Amniotic stem cell (primary cell): ENCODE data around the gene USP4.

Experiments
- DNase-seq: peaks from one replicate; lab custom pipeline; 2025; lab: John Stamatoyannopoulos, UW

The USP4 gene

DNA sequence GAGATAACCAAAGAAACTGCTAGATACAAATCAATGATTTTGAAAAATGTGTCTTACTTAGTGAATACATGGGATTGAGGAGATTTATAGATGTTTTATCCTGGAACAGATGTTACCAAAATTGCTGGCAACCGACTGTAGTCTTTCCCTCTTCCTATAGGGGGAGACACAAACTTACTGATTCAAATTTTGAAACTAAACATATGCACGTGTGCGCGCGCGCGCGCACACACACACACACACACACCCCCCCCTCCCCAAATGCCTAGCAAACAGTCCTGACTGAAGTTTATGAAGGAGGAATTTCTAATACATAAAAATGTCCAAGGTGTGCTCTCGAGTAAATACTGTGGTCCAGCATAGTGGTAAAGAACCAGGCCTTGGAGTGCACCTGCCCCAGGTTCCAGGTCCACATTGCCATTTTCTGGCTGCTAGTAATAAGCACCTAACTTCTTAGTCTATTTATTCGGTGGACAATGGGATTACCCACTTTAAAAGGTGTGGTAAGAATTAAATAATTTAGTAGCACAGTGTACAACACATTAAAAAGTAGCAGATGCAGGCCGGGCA is 44.3 kb downstream of the USP4 start:
- no peak for DNase-seq

DNA sequence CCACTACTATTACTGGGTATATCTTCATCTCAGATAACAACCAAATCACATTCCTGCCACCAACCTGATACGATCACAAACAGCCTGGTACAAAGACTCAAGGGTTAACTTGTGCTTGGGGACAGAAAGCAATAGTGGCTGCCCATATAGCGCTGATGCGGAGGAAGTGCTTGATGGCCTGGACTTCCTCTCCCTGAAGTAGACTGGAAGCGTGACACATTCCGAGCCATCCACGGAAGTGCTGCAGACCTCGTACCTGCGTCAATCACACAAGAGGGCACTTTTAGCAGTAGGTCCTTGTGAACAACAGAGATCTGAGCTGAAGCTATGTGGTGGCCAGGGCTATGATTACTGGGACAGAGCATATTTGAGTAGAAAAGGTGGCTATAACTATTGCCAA is 45.5 kb downstream of the USP4 start:
- no peak for DNase-seq

DNA sequence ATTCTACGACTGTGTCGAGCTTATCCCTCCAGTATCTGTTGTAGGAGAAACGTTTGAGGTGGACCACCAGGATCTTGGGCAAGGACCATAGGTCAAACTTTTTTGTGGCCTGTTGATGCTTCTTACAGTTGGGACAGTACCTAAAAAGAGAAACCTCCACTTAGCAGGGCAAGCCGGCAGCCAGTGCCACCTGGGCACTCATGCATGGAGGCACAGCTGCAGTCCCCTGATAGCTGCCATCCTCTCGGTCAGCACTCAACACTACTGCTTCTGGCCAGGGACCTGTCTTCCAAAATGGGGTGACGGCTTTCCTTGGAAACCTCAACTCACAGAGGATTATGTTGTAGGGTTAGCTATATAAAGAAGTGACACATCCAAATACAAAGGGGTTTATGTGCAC is 55.9 kb downstream of the USP4 start:
- DNase-seq, result no peak

DNA sequence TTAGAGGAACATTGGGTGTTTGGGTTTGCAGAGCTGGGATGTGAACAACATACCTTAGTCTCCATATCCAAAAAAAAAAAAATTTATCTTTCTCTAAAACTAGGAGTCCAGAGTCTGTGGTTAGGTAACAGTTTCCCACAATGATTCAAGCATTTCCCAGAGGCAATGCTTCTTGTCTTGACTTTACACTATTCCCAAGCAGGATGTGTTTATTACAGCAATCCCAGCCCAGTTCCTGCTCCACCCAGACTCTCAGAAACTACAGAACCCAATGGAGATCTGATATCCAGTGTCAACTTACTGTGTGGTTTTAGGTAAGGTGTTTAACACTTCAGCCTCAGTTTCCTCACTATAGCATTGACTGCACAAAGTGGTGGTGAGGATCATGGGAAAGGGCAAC is 60.5 kb downstream of the USP4 start:
- DNase-seq, result no peak

DNA sequence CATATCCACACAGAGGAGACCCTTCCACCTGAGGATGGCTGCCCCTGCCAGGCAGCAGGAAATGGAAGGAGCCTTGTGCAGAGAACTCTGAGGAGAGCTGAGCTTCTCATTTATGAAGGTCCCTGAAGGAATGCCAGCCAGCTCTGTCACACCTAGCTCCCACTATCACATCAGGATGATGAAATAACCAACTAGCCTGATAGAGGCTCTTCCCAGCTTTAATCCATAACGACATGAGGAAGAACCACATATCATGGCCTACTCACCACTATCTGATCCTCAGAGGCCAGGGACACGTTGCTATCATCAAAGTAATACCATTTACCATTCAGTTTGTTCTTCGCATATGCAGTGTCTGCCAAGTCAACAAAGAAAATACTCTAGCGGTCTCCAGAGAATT is 61.3 kb downstream of the USP4 start:
- DNase-seq, result no peak

DNA sequence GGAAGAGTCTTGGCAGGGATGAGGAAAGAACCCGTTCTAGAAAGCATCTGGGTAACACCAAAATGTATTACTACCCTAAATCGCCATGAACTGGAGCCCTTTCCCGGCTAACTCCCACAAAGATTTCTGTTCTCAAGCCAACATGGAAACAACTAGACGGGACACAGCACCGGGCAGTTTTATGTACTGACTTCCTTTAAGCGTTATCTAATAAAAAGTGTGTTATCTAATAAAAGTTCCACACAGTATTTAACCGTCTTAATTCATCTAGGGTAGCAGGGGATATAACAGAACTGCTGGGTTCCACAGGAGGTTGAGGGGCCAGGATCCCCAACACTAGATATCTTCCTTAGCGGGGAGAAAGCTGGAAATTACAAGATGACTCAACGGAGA is 62.5 kb downstream of the USP4 start:
- no peak for DNase-seq

DNA sequence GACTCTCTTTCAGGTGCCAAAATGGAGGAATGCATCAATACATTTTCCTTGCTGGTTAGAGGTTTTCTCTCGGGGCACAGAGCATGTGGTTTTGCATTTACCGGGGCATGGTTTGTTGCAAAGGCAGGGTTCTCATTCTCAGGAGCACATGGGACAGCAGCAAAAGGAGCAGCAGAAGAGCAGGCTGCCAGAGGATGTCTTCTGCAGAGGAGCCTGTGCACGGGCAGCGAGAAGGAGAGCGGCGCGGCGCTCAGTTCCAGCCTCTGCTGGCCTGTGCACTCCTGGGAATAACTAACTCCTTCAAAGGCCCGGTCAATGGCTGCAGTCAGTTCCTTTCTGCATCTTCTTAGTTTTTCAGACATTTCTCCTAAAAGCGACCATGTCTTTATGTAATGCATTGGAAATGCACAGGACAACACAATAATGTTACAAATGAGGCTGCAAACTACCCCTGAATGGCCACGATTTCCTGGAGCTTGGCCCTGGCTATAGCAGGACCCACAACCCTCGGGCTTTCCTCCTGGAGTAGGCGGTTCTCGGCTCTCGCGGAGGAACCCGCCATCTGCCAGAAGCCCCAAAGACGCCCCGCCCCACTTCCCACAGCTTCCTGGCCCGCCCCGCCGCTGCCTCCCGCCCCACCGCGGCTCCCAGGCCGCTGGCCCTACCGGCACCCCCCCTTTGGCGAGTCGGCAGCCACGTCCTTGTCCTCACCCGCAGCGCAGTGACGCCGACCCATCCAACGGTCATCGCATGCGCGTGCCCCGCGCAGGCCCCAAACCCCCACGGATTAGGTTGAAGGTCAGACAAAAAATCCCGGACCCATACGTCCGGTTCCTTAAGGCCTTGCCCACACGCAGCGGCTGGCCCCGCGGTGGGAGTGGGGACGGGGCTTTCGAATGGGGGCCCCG is 63.1 kb downstream of the USP4 start, which contains the start of gene C3orf62:
Gene C3orf62, minus strand, starts transcription at position 758 of the 908 bp plus-strand sequence. Its CDS starts 360 bp downstream, at position 398.
- DNase-seq, result peak; percentile 60

DNA sequence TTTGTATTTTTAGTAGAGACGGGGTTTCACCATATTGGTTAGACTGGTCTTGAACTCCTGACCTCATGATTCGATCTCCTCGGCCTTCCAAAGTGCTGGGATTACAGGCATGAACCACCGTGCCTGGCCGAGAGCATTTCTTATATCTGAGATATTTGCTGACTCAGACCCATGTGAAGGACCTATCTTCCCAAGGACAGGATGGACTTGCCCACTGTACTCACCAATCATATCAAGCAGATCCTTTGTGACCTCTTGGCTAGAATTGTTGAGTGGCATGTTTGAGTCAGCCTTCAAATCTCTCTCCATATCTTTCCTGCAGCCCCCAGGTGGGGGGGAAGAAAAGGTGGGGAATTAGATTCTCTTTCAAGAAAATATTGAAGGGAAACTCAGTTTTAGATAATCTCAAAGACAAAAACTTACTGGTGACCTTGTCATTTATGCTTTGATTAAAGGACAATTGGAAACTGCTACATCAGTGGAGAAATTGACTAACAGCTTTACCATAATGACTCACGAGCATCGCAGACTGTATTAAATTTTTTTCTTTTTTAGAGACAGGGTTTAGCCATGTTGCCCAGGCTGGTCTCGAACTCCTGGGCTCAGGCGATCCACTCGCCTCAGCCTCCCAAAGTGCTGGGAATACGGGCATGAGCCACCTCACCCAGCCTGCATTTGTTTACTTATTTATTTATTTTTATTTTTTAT is 65.9 kb downstream of the USP4 start:
- no peak for DNase-seq

DNA sequence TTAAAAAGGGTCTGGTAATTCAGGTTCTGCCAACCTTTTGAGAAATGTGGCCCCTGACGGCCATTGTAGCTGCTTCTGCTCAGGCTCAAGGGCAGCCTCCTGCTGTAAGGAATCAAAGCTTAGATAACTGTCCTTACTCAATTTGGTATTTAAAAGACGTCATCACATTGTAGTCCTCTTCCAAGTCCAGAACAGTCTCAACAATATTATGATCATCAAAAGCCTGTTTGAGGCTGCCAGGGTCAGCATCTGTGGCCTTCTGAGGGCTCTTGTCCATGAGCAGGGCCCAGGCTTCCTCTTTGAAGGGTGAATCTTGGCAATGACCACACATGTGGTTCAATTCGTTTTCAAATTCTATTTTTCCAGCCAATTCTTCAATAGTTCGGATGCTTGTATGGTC is 68.8 kb downstream of the USP4 start:
- DNase-seq, result no peak

DNA sequence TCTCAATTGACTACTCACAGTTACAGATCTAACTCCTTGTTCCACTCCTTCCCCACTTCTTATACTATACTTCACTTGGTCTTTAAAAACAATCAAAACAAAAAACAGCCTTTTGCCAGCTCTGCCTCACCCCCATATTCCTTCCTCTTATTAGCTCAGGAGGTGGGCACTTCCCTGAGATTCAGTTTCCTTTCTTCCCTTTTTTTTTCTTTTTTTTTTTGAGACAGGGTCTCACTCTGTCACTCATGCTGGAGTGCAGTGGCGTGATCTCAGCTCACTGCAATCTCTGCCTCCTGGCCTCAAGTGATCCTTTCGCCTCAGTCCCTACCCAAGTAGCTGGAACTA is 69.7 kb downstream of the USP4 start:
- DNase-seq, result no peak

DNA sequence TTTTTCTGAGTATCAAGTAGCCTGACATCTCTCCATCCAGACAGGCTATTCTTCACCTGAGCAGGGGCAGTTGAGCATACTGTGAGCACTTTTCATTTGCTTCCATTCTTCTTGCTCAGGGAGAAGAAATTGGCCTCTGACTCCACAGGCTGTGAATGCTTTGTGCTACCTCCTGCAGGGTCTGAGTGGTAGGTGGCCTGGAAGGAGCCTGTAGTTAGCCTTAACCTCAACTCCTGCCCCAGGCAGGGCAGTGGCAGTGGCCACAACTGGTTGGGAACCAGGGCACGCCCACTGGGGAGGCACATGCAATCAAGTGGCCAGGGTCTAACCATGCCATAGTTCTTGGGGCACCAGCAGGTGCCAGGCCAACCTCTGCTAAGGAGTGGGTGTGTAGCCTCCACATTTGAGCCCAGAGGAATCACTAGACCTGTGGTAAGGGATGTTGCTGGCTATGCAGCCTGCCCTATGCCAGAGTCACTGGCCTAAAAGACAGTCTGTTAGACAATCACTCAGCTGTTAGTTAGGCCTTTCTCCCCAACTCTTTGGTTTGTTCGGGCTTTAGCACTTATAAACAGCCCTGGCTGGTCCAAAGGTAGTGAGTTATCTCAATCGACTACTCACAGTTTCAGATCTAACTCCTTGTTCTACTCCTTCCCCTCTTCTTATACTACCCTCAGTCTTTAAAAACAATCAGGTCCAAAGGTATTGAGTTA is 70.3 kb downstream of the USP4 start:
- no peak for DNase-seq

DNA sequence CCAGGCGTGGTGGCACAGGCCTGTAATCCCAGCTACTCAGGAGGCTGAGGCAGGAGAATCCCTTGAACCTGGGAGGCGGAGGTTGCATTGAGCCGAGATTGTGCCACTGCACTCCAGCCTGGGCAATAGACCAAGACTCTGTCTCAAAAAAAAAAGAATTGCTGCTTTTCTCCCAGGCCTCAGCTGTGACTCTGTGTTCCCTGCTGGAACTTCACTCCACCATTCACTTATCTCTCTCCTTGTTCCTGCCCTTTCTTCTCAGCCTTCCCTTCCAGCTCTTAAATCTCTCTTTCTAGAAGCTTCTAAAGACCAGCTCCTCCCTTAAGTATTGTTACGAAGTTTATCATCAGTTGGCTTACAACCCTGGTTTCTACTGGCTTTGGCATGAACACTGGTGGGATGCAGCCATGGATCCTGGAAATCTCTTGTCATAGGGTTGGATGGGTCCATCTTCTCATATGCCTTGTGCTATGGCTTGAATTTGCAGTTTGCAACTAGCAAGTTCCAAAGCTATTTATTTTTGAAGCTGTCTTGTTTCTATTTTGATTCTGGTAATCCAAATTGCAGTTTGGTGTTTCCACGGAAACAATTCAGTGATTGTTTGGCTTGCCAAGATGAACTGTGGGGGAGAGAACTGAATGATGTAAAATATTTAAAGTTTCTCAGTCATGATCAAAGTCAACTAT is 73.3 kb downstream of the USP4 start:
- DNase-seq, result no peak

DNA sequence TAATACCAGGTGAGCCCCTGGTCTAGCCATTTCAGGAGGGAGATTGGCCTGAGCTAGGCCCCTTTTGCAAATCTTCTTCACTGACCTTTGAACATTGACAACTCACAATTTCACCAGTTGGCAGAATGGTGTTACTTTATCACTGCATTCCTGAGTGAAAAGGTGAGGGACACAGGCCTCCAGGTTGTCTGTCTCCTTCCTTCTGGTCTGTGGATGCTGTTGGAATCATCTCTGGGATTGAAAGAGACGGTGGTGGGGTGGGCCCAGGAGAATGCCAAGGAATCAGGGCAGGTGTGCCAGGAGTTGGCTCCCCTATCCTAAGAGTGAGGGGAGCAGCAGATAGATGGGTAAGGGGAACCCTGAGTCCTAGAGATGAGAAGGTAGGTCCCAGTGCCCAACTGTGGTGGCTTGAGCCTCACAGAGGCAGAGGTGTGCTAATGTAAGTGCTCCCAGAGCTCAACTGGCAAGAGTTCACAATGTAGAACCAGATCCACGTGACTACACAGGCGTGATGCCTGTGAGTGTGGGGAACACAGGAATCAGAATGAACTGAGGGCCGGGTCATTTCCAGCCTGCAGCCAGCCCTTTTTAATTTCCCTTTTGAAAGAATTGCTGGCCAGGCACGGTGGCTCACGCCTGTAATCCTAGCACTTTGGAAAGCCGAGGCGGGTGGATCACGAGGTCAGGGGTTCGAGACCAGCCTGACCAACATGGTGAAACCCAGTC is 74.0 kb downstream of the USP4 start:
- DNase-seq, result no peak

DNA sequence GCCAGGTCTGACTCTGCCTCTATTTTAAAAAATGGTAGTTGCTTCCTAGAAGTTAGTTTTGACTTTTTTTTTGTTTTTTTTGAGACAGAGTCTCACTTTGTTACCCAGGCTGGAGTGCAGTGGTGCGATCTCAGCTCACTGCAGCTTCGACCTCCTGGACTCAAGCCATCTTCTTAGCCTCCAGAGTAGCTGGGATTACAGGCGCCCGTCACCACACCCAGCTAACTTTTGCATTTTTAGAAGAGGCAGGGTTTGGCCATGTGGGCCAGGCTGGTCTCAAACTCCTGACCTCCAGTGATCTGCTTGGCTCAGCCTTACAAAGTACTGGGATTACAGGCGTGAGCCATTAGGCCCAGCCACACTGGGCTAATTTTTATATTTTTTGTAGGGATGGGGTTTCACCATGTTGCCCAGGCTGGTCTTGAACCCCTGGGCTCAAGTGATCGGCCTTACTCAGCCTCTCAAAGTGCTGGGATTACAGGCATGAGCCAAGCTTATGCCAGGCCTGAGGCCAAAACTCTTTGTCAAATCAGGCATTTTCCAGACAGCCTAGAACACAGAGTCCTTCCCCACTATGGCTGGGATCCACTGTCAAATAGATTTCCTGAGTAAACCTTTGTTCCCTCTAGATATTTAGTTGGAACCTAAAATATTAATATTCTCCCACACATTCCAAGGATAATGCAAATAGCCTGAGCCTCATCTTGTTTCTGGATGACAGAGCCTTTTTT is 76.5 kb downstream of the USP4 start:
- DNase-seq, result no peak

DNA sequence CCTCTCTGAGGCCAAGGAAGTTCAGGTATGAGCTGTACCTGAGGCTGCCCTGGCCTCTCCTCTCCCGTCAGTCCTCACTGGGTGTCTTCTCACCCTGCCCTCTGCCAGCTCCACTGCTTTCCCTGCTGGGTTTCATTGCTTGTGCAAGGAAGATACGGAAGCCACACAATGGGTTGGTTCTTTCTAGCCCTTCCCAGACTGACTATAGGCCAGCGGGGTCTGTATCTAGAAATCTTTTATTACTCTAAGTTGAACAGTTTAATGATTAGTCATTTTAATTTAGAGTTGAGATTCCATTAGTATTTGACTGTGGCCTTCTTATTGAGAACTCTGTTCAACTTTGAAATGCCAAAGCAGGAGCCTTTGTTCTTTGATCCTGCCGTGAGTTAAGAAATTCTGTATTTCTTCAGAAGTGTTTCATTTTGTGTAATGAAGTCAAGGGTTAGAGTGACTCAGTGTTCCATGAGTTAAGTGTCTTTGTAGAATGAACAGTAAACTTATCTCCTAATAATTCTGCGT is 79.0 kb downstream of the USP4 start:
- DNase-seq, result no peak

DNA sequence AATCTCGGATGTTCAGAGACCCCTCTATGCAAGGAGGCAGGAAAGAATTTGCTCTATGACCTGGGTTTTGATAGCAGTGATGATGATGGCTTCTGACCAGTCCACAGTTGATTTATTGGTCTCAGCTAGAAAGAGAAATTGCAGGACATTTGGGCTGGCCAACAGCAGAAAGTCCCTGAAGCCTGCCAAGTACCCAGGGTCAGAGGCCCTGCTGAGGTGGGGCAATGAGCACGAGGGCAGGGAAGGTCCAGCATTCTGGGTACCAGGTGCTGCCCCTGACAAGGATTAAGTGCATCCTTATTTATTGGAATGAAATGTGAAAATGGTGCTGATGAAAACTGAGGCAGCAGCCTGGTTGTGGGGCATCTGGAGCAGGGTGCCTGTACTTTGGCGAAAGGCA is 82.7 kb downstream of the USP4 start:
- DNase-seq, result no peak

DNA sequence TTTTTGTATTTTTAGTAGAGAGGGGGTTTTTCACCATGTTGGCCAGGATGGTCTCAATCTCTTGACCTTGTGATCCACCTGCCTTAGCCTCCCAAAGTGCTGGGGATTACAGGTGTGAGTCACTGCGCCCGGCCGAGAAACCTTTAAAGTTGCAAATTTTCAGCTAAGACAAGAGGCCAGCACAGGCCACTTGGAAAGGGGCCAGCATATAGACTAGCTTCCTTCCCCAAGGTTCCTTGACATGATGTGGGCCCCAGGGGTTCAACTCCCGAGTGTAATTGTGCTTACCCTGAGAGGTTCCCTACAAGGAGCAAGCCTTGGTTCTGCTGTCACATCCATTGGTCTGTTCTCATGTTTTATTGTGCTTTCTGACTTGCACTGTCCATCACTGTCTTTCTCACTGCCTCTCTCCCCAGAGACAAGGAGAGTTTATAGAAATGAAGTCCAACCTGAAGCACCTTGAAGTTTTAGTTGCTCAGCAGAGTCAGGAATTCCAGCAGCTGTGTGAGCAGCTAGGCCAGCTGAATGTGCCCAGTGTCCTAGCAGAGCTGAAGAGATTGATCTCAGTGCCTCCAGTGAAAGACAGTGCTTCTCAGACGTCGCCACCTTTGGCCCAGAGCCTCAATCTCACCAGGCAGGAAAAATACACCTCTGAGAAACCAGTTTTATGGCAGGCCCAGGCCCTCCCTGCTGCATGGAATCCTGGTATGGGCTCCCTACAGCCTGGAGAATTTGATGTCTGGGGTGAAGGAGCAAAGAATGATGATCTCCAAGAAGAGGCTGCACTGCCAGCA is 83.9 kb downstream of the USP4 start:
- DNase-seq, result no peak

DNA sequence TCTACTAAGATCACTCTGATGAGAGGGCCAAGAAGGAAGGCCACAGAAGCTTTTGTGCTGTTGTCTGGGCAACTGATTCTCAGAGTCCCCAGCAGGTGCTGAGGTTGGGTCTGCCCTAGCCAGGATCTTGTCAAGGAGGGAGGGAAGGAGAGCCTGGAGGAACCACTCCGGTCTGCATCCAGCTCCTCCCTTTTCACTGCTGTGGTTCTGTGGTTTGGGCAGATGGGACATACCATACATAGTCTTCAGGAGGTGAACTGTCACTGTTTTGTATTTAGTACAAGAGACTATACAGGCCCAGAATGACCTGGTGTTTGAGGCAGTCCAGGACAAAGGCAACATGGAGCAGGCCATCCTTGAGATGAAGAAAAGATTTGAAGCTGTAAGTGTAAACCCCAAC is 84.7 kb downstream of the USP4 start:
- DNase-seq, result no peak

DNA sequence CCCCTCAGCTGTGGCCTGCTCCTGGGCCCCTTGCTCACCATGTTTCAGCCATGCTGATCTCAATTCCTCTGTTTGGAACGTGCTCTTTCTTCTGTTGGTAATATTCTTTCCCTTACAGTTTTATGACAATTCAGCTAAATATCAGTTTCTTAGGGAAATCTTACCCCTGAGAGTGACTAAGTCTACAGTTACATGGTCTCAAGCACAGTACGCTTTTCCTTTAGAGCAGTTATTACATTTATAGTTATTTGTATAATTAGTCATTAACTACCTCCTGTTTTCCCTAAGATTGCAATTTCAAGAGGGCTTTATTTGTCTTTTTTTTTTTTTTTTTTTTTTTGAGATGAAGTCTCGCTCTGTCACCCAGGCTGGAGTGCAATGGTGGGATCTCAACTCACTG is 86.3 kb downstream of the USP4 start:
- no peak for DNase-seq

DNA sequence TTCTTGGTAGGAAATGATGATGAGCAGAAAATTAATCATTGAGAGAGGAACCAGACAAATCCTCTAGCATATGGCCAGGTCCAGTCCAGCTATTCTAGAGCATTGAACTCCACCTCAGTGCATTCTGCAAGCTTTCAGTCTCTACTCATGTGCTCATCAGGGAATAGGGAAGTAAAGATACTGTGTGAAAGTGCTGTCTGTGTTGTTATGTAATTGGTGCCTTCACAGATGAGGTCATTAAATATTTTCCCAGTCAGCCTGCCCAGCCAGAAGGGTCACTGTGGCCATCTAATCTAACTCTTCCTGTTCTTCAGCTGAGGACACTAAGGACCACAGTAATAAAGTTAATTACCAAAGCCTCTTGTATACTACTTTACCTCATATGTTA is 91.0 kb downstream of the USP4 start:
- DNase-seq, result no peak
